Stimulated activated CD4-positive, alpha-beta T cell treated with anti-CD3 and anti-CD28 coated beads, TNF-alpha, amount 100 ng/mL, for 48 hours (primary cell): ENCODE results near the gene MC4R.
"Not testable (repeated sequence)": the region's sequence is repeated elsewhere in the genome, so short reads cannot be mapped to it uniquely, and the experiment has no call there.

ENCODE experiments used
- DNase-seq, 3 donors: peaks; one replicate each; pipeline ENCODE4 v3.0.0-alpha.2; 2020; ENCODE audit warnings: low read depth in 3 of 3

Gene MC4R

DNA sequence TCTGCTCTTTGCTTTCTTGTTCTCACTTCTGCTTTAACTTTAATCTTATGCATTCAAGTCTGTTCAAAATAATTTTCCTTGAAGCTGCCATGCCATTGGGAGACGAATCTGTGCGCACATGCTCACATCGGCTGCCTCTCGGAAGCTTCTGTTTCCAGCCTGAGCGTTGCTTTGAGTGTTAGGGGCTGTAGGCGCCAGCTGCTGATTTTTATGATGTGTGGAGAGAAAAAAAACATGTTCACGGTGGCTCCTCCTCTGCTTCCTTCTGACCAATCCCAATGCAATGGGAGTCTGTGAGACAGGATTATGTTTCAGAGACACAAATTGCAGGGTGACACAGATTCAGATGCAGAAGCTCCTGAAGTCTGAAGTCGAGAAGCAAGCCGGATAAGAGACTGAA lies at the start of gene MC4R:
Gene MC4R, minus strand, starts transcription at position 180 of the 400 bp plus-strand sequence. CDS start 426 bp downstream, outside the sequence.
- DNase-seq: no peak

GRCh38 chr18:60422306-60422705 lies 49.7 kb upstream of the MC4R start:
- DNase-seq: not testable (repeated sequence)

- DNase-seq: no peak
These were observed 49.0 kb upstream of the MC4R start for GRCh38 chr18:60421356-60422118.

- DNase-seq: no peak
These were observed 45.4 kb upstream of the MC4R start for GRCh38 chr18:60417946-60418345.

- DNase-seq: no peak
These were observed 41.5 kb upstream of the MC4R start for GRCh38 chr18:60413944-60414547.

GRCh38 chr18:60411715-60412114 lies 39.1 kb upstream of the MC4R start:
- no peak for DNase-seq

DNA sequence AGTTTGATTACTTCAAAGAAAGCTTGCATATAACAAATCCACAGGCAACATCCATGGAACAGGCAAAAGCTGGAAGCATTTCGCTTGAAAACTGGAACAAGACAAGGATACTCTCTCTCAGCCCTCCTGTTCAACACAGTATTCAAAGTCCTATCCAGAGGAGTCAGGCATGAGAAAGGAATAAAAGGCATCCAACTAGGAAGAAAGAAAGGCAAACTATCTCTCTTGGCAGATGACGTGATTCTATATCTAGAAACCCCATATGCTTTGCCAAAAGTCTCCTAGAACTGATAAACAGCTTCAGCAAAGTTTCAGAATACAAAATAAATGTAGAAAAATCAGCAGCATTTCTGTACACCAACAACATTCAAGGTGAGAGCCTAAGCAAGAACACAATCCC lies 34.1 kb upstream of the MC4R start:
- DNase-seq: no peak

- DNase-seq: no peak
These were observed 32.0 kb upstream of the MC4R start for GRCh38 chr18:60404486-60405085.

DNA sequence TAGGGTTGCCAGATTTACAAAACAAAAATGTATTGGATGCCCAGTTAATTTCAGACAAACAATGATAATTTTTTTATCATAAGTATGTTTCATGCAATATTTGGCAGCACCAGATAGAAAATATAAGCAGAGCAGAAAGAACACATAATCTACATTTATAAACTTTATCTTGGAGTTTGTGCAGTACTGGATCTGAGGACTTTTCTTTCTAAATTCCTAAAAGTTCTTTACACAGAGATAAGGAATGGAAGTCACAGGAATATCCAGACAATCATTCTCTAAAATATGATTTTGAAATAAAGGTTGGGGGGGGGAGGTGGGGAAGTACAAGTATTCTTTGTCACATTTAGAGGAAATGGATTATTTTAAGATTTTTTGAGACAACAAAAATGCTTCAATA lies 28.8 kb upstream of the MC4R start:
- DNase-seq: no peak

DNA sequence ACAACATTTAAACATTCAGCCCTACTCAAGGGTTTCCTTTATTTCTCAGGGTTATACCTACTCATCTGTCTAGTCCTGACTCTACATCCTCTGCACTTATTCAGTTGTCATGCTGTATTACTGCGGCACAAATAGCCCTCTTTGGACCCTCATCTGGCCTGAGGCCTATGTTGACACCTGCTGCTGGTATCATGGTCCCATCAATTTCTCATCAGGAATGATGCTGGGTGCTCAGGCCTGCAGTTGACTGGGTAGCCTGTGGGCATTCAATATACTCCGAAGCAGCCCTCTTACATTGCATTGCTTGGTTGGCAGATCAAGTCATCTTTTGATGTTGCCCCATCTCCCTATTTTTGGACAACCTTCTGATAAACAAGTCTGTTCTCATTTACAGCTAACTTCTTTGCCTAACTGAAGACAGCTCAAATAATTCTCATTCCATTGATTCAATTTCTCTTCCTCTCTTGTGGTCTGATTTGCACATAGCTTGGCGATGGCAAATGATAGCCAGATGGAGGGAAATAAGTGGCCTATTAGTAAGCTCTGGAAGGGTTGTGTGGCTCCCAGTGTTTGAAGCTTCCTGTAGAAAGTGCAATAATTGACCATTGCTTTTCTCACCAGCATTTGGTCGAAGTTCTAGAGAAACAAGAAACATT lies 19.1 kb upstream of the MC4R start:
- DNase-seq: no peak

DNA sequence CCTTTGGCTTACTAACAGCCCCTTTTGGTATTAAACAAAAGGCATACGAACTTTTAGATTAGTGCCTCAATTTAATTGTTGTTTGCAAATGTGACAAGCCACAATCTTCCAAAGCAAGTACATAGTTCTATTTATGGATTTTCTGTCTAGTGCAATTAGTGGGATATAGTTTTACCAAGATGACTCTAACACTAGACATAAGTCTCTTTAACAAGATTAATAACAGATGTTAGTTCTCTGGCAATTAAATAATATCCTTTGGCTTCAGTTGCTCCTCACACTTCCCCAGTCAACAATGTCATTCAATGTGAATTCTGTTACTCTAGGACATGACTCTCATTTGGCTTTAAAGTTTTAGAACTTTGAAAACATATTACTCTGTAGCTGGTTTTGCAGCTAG lies 16.7 kb upstream of the MC4R start:
- DNase-seq: no peak

DNA sequence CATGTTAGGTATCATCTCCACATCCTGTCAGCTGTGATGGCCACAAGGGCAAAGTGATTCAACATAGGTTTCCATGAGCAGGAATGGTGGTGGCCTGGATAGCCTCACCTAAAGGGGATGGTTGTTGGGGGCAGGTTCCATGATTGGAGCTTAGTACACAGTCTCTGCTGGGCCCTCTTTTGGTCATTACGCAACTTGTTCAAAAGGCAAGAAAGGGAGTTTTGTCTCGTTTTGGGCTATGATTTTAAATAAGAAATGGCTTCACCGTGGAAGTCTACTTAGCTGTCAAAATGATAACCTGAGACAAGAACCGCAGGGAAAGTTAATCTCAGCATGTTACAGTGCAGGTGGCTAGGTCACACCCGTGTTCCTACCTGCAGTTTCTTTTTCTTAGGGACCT lies 13.1 kb upstream of the MC4R start:
- no peak for DNase-seq

GRCh38 chr18:60383893-60384292 lies 11.3 kb upstream of the MC4R start:
- no peak for DNase-seq

DNA sequence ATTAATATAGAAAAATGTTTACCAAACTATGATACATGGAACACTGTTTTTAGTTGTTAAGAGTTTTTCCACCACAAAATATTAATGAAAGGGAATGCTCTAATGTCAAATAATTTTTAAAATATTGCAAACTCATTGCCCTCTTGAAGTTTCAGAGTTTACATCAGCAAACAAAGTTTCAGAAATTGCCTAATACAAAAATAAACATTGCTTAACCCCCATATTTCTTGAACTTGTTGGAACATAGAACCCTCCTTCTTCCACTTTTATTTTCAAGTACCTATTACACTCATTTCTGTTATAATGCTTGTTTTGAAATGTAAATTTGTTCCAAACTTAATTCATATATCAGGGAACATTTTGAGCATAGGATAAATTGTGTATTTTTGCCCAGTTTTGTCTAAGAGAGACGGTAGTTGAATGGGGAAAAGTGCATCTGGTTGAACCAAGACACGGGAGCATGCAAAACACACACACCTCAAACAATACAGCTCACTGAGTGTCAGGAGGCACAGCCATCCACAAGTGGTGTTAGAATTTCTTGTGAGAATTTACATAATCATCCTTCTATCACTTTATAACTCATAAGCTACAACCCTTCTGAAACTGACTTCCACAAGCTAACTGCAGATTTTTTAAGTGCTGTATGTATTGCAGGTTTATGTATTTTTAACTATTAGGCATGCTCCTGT lies 5.3 kb upstream of the MC4R start:
- DNase-seq: no peak

DNA sequence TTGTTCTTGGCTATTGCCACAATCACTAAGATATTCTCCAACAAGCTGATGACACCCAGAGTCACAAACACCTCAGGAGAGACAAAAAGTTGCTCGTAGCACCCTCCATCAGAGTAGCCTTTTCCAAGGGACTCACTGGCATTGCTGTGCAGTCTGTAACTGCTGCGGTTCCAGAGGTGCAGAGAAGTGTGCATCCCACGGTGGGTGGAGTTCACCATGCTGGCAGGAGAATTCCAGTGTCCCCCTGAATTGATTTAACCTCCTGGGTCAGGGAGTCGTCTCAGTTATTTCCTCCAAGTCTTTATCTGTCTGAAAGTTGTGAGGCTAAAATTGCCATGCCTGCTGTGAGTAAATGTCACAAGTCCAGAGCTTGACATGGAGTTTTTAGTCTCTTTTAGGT lies 443 bp downstream of the MC4R start:
- DNase-seq: no peak

DNA sequence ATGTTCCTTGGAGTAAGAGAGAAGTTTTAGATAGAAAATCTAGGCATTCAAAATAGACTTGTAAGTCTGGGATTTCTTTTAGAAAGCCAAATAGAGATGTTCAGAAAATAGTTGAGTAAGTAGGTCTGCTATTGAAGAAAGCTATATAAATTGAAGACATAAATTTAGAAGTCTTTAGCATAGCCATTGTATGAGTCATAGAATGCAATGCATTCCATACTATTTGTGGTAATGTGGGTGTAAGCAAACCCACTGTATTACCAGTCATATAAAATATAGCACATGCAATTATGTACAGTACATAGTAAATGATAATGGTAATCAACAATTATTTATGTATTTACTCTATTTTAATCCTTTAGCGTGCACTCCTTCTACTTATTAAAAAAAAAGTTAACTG lies 14.1 kb downstream of the MC4R start:
- no peak for DNase-seq

DNA sequence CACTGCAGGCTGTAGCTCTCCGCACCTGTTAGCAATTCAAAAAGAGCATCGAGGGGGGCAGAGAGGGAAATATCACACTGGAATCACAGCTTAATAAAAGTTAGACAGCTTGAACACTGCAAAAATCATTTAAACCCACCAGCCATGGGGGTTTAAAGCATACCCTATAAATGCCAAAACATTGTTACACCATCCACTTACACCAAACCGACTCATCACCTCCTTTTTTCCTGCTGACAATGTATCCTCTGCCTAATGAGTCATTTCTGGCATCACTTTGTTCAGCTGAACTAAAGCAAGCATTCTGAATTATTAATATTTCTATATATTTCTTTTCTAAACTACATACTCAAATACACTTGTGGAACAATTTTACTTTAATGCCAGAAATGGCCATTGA lies 21.6 kb downstream of the MC4R start:
- DNase-seq: no peak

DNA sequence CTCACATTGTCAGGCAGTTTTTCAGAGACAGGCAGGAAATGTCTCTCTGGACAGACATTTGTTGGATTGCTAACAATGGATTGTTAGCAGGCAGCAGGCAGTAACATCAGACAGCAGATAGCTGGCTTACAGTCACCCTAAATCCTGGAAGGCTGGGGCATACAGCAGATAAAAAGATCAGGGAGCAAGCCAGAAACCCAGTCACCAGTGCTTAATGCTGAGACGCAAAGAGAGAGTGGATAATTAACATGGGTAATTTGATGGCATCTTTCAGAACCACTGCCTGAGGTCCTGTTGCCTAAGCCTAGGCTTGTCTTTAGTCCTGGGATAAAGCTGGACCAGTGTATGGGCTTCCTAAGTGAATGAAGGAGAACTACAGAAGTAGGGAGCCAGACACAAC lies 22.4 kb downstream of the MC4R start:
- DNase-seq: no peak

DNA sequence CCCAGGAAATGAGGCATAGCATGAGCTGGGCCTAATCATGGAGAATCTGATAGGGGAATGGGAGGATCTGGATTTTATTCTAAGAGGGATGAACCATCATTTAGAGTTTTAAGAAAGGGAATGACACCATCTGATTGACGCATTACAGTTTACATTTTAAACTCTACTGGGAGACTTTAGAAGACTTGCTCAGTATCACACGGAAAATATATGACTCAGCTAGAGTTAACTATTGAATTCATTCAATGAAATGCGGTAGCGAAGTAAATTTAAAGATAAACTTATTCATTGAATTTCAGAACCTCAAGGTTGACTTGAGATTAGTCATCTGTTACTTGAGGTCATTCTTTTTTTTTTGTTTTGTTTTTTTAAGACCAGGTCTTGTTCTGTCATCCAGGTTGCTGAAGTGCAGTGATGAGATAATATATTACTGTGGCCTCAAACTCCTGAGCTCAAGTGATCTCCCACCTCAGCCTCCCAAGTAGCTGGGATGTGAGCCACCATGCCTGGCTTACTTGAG lies 25.0 kb downstream of the MC4R start:
- DNase-seq: no peak

GRCh38 chr18:60339018-60339417 lies 33.6 kb downstream of the MC4R start:
- no peak for DNase-seq

GRCh38 chr18:60331890-60332289 lies 40.7 kb downstream of the MC4R start:
- DNase-seq: no peak

- DNase-seq: no peak
These were observed 43.4 kb downstream of the MC4R start for GRCh38 chr18:60329131-60329530.
